HCT116 (cell line): ENCODE results near the gene TMEM40.

Source experiments
- EZH2 ChIP-seq: fragments of 200-600 bp; sonication (generic); IDR thresholded peaks from 2 replicates; pipeline ENCODE4 v1.6.1; 2017; ENCODE audit warnings: antibody characterized with exemption, mixed run types
- EZH2phosphoT487 ChIP-seq: fragments of 200-600 bp; IDR thresholded peaks from 2 replicates; pipeline ENCODE4 v1.6.1; 2018; ENCODE audit warnings: antibody characterized with exemption, borderline replicate concordance
- JUND ChIP-seq: IDR thresholded peaks from 2 replicates; pipeline ENCODE4 v1.6.1; 2012
- POLR2AphosphoS5 ChIP-seq: IDR thresholded peaks from 2 replicates; pipeline ENCODE4 v1.6.1; 2011; ENCODE audit warnings: mild to moderate bottlenecking, low read depth, low read length, moderate library complexity
- RAD21 ChIP-seq: IDR thresholded peaks from 2 replicates; pipeline ENCODE4 v1.6.1; 2012; ENCODE audit warnings: low read depth, mild to moderate bottlenecking
- TCF7L2 ChIP-seq: IDR thresholded peaks from 2 replicates; pipeline ENCODE4 v1.7.0; 2011; ENCODE audit warnings: borderline replicate concordance, inconsistent platforms; ENCODE audit not compliant: insufficient read depth, insufficient read length; ENCODE audit errors: extremely low read depth
- YY1 ChIP-seq: IDR thresholded peaks from 2 replicates; pipeline ENCODE4 v1.6.1; 2011; ENCODE audit warnings: low read length, low read depth, moderate library complexity, mild to moderate bottlenecking; ENCODE audit not compliant: insufficient replicate concordance; ENCODE audit errors: extremely low read depth
- TF ChIP-seq, protein P1 (sequence below): IDR thresholded peaks from 2 replicates; pipeline ENCODE4 v1.6.1; 2011; ENCODE audit warnings: mild to moderate bottlenecking, low read length, moderate library complexity; ENCODE audit not compliant: insufficient replicate concordance; ENCODE audit errors: extremely low read depth
- TF ChIP-seq, protein P2 (sequence below), 3 experiments: fragments of 200-600 bp in 1 of 3; sonication (generic) in 1 of 3; IDR thresholded peaks in 2 of 3; conservative IDR thresholded peaks in 1 of 3; 2 replicates each; pipeline ENCODE4 v1.5.1; 2012 to 2017; ENCODE audit warnings: low read depth in 2 of 3, low read length in 2 of 3, antibody characterized with exemption in 1 of 3, borderline replicate concordance in 1 of 3, control low read depth in 1 of 3, mild to moderate bottlenecking in 1 of 3, mixed read lengths in 1 of 3, mixed run types in 1 of 3, moderate library complexity in 1 of 3; ENCODE audit not compliant: insufficient read depth in 1 of 3
- TF ChIP-seq, protein P3 (sequence below): IDR thresholded peaks from 2 replicates; pipeline ENCODE4 v1.6.1; 2012; ENCODE audit warnings: low read depth

DNA sequence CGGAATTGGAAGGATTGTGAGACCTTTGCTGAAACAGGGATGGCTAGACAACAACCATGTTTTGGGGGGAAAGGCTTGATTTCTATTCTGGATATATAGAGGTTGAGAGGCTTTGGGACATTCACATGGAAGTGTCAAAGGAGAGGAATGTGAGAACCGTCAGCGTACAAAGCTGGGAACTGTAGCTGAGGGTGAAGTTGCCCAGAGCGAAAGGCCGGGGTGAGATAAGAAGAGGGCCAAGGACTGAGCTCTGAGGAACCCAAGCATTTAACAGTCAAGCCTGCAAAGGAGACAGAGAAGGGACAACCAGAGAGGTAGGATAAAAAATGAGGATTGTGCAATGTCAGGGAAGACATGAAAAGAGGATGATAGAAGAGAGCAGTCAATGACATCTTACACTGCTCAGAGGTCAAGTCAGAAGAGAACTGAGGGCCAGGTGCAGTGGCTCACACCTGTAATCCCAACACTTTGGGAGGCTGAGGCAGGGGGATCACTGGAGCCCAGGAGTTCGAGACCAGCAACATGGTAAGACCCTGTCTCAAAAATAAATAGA, 53.6 kb downstream of the TMEM40 start:
- TF ChIP-seq POLR2AphosphoS5 (no peak), EZH2 (no peak), EZH2phosphoT487 (no peak), JUND (no peak), TCF7L2 (no peak), RAD21 (no peak), YY1 (no peak)
- TF ChIP-seq, protein P1, sequence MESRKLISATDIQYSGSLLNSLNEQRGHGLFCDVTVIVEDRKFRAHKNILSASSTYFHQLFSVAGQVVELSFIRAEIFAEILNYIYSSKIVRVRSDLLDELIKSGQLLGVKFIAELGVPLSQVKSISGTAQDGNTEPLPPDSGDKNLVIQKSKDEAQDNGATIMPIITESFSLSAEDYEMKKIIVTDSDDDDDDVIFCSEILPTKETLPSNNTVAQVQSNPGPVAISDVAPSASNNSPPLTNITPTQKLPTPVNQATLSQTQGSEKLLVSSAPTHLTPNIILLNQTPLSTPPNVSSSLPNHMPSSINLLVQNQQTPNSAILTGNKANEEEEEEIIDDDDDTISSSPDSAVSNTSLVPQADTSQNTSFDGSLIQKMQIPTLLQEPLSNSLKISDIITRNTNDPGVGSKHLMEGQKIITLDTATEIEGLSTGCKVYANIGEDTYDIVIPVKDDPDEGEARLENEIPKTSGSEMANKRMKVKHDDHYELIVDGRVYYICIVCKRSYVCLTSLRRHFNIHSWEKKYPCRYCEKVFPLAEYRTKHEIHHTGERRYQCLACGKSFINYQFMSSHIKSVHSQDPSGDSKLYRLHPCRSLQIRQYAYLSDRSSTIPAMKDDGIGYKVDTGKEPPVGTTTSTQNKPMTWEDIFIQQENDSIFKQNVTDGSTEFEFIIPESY = no peak
- TF ChIP-seq, protein P2, sequence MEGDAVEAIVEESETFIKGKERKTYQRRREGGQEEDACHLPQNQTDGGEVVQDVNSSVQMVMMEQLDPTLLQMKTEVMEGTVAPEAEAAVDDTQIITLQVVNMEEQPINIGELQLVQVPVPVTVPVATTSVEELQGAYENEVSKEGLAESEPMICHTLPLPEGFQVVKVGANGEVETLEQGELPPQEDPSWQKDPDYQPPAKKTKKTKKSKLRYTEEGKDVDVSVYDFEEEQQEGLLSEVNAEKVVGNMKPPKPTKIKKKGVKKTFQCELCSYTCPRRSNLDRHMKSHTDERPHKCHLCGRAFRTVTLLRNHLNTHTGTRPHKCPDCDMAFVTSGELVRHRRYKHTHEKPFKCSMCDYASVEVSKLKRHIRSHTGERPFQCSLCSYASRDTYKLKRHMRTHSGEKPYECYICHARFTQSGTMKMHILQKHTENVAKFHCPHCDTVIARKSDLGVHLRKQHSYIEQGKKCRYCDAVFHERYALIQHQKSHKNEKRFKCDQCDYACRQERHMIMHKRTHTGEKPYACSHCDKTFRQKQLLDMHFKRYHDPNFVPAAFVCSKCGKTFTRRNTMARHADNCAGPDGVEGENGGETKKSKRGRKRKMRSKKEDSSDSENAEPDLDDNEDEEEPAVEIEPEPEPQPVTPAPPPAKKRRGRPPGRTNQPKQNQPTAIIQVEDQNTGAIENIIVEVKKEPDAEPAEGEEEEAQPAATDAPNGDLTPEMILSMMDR (IDR thresholded peaks at IDR 0.05 in 2 of 3, conservative IDR thresholded peaks at IDR 0.05 in 1 of 3; ENCODE audit: borderline replicate concordance in 1 of 3, insufficient read depth in 1 of 3, low read depth in 2 of 3, low read length in 2 of 3) = no peak
- TF ChIP-seq, protein P3, sequence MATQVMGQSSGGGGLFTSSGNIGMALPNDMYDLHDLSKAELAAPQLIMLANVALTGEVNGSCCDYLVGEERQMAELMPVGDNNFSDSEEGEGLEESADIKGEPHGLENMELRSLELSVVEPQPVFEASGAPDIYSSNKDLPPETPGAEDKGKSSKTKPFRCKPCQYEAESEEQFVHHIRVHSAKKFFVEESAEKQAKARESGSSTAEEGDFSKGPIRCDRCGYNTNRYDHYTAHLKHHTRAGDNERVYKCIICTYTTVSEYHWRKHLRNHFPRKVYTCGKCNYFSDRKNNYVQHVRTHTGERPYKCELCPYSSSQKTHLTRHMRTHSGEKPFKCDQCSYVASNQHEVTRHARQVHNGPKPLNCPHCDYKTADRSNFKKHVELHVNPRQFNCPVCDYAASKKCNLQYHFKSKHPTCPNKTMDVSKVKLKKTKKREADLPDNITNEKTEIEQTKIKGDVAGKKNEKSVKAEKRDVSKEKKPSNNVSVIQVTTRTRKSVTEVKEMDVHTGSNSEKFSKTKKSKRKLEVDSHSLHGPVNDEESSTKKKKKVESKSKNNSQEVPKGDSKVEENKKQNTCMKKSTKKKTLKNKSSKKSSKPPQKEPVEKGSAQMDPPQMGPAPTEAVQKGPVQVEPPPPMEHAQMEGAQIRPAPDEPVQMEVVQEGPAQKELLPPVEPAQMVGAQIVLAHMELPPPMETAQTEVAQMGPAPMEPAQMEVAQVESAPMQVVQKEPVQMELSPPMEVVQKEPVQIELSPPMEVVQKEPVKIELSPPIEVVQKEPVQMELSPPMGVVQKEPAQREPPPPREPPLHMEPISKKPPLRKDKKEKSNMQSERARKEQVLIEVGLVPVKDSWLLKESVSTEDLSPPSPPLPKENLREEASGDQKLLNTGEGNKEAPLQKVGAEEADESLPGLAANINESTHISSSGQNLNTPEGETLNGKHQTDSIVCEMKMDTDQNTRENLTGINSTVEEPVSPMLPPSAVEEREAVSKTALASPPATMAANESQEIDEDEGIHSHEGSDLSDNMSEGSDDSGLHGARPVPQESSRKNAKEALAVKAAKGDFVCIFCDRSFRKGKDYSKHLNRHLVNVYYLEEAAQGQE = no peak
